CD14-positive monocyte (primary cell): ENCODE results near the gene KRAS. TPM values are rescaled to one million over a fixed set of nuclear protein-coding genes. Genes with fewer than 3 reads are reported as not detected.

ENCODE experiments used
- DNase-seq, 3 donors: peaks; one replicate each; pipeline ENCODE4 v3.0.0-alpha.2; 2011 to 2022
- H2AFZ ChIP-seq: 2 replicates; pipeline ENCODE4 v1.6.0; 2012; ENCODE audit warnings: mild to moderate bottlenecking, low read depth, low read length, inconsistent platforms; ENCODE audit not compliant: insufficient read depth, poor library complexity, severe bottlenecking
- H3K27ac ChIP-seq, 2 donors: 1 replicate in 1 of 2; 2 replicates in 1 of 2; pipeline ENCODE4 v1.5.1; 2012 to 2013; ENCODE audit warnings: low read length in 2 of 2, control low read depth in 1 of 2, inconsistent platforms in 1 of 2, low read depth in 1 of 2, mild to moderate bottlenecking in 1 of 2
- H3K27me3 ChIP-seq, 2 donors: one replicate each; pipeline versions ENCODE4 v1.6.0 to v1.6.1; 2011 to 2013; ENCODE audit warnings: low read length in 2 of 2; ENCODE audit not compliant: control insufficient read depth in 2 of 2, insufficient read depth in 2 of 2
- H3K36me3 ChIP-seq, 2 donors: replicated peaks in 1 of 2; 1 replicate in 1 of 2; 2 replicates in 1 of 2; pipeline versions ENCODE4 v1.5.1 to v1.6.1; 2012 to 2013; ENCODE audit warnings: low read length in 2 of 2, control low read depth in 1 of 2, inconsistent platforms in 1 of 2, mild to moderate bottlenecking in 1 of 2; ENCODE audit not compliant: insufficient read depth in 2 of 2, control insufficient read depth in 1 of 2
- H3K4me1 ChIP-seq, 2 donors: 1 replicate in 1 of 2; 2 replicates in 1 of 2; pipeline versions ENCODE4 v1.5.1 to v1.6.1; 2012 to 2013; ENCODE audit warnings: low read length in 2 of 2, control low read depth in 1 of 2, inconsistent platforms in 1 of 2, mild to moderate bottlenecking in 1 of 2, moderate library complexity in 1 of 2; ENCODE audit not compliant: insufficient read depth in 2 of 2, control insufficient read depth in 1 of 2
- H3K4me2 ChIP-seq: replicated peaks from 2 replicates; pipeline ENCODE3; 2012; ENCODE audit warnings: low read length, moderate library complexity, mild to moderate bottlenecking; ENCODE audit not compliant: poor library complexity, severe bottlenecking; ENCODE audit errors: extremely low read depth
- H3K4me3 ChIP-seq, 3 experiments: fragments of 200-600 bp in 1 of 3; sonication (generic) in 1 of 3; replicated peaks in 1 of 3; 1 replicate in 2 of 3; 2 replicates in 1 of 3; pipeline ENCODE4 v1.5.1; 2011 to 2013; ENCODE audit warnings: low read length in 3 of 3, mild to moderate bottlenecking in 3 of 3, control low read depth in 2 of 3, low read depth in 2 of 3, inconsistent platforms in 1 of 3, moderate library complexity in 1 of 3
- H3K79me2 ChIP-seq: 2 replicates; pipeline ENCODE4 v1.6.0; 2012; ENCODE audit warnings: mild to moderate bottlenecking, control low read depth, inconsistent platforms, low read length, moderate library complexity; ENCODE audit not compliant: insufficient read depth
- H3K9ac ChIP-seq: 2 replicates; pipeline ENCODE4 v1.6.0; 2017; ENCODE audit warnings: low read length, mild to moderate bottlenecking; ENCODE audit not compliant: insufficient read depth, poor library complexity, severe bottlenecking
- H3K9me3 ChIP-seq, 2 donors: replicated peaks in 1 of 2; 1 replicate in 1 of 2; 2 replicates in 1 of 2; pipeline versions ENCODE4 v1.5.1 to v1.6.1; 2012 to 2013; ENCODE audit warnings: low read length in 2 of 2, control low read depth in 1 of 2; ENCODE audit not compliant: control insufficient read depth in 1 of 2, insufficient read depth in 1 of 2
- H4K20me1 ChIP-seq: 2 replicates; pipeline ENCODE4 v1.6.0; 2012; ENCODE audit warnings: mild to moderate bottlenecking, low read length, control low read depth, moderate library complexity; ENCODE audit not compliant: insufficient read depth
- H3K27ac Mint-ChIP-seq, 7 donors: one replicate each; pipeline ENCODE4 v1.8.0; 2020; ENCODE audit warnings: mild to moderate bottlenecking in 7 of 7, mixed read lengths in 7 of 7, moderate library complexity in 6 of 7, inconsistent platforms in 2 of 7
- H3K27me3 Mint-ChIP-seq, 3 donors: one replicate each; pipeline ENCODE4 v1.8.0; 2021 to 2022; ENCODE audit warnings: low read depth in 3 of 3, mild to moderate bottlenecking in 3 of 3, mixed read lengths in 3 of 3, moderate library complexity in 3 of 3, inconsistent platforms in 1 of 3
- H3K36me3 Mint-ChIP-seq, 2 donors: one replicate each; pipeline ENCODE4 v1.8.0; 2020; ENCODE audit warnings: mixed read lengths in 2 of 2, inconsistent platforms in 1 of 2, mild to moderate bottlenecking in 1 of 2
- H3K4me1 Mint-ChIP-seq: one replicate; pipeline ENCODE4 v1.8.0; 2020; ENCODE audit warnings: mild to moderate bottlenecking, mixed read lengths
- H3K4me3 Mint-ChIP-seq, 2 donors: one replicate each; pipeline ENCODE4 v1.8.0; 2020; ENCODE audit warnings: mild to moderate bottlenecking in 2 of 2, mixed read lengths in 2 of 2, moderate library complexity in 1 of 2
- H3K9me3 Mint-ChIP-seq, 7 donors: one replicate each; pipeline ENCODE4 v1.8.0; 2020 to 2022; ENCODE audit warnings: mixed read lengths in 7 of 7, mild to moderate bottlenecking in 6 of 7, moderate library complexity in 6 of 7, inconsistent platforms in 2 of 7
- WGBS: methylation state at CpG from one replicate; pipeline ENCODE4 v1.1.5; 2013; ENCODE audit warnings: missing lambda C conversion rate; ENCODE audit not compliant: insufficient coverage; 5-methylcytosine and 5-hydroxymethylcytosine counted together
- intact Hi-C, 2 donors: fragments of 100-400 bp; cut with micrococcal nuclease; formaldehyde crosslinking; loops; one replicate each; pipeline versions ENCODE4 v1.15.0 to v1.15.1; 2023
- polyA plus RNA-seq, 3 donors: library from polyadenylated mRNA; depleted of rRNA in 1 of 3; unstranded in 2 of 3; stranded (reverse) in 1 of 3; fragments of 300-500 nt in 2 of 3; fragments of >200 nt in 1 of 3; fragmentation: Illumina TruSeq in 2 of 3; gene quantifications; 1 replicate in 2 of 3; 2 replicates in 1 of 3; pipeline ENCODE4 v1.2.3, GENCODE V29; 2012 to 2021
- TF ChIP-seq, protein P1 (sequence below): fragments of 200-600 bp; IDR thresholded peaks from one replicate; pipeline ENCODE4 v1.8.0; 2022; ENCODE audit warnings: antibody characterized with exemption, mild to moderate bottlenecking

Gene KRAS
- polyA plus RNA-seq, 3 donors, result 12.1 to 37.4 (median 33.0) TPM

GRCh38 chr12:25156061-25156460, 94.7 kb downstream of the KRAS start:
- peaks cover 14% of the 10 kb centered on the region for H3K4me1 Mint-ChIP-seq
- no peaks in the 10 kb centered on the region for H4K20me1 ChIP-seq
- no peak overlapping the region for H2AFZ ChIP-seq
- H3K9me3 ChIP-seq, result no peaks in the 10 kb centered on the region
- intact Hi-C loops, result no loop called here
- peak overlapping the region in 6 of 7 donors; percentile 28 to 78 (median 72) for H3K27ac Mint-ChIP-seq
- H3K9me3 Mint-ChIP-seq, result peaks cover 0 to 2% (median 0%) of the 10 kb centered on the region in 7 donors
- no peak overlapping the region for H3K4me3 Mint-ChIP-seq
- H3K79me2 ChIP-seq, result no peaks in the 10 kb centered on the region
- no peak overlapping the region for H3K4me2 ChIP-seq
- WGBS, result 100% methylated on average over 1 of the region's 4 CpGs
- TF ChIP-seq, protein P1, sequence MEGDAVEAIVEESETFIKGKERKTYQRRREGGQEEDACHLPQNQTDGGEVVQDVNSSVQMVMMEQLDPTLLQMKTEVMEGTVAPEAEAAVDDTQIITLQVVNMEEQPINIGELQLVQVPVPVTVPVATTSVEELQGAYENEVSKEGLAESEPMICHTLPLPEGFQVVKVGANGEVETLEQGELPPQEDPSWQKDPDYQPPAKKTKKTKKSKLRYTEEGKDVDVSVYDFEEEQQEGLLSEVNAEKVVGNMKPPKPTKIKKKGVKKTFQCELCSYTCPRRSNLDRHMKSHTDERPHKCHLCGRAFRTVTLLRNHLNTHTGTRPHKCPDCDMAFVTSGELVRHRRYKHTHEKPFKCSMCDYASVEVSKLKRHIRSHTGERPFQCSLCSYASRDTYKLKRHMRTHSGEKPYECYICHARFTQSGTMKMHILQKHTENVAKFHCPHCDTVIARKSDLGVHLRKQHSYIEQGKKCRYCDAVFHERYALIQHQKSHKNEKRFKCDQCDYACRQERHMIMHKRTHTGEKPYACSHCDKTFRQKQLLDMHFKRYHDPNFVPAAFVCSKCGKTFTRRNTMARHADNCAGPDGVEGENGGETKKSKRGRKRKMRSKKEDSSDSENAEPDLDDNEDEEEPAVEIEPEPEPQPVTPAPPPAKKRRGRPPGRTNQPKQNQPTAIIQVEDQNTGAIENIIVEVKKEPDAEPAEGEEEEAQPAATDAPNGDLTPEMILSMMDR, result no peak
- no peak overlapping the region for H3K9ac ChIP-seq
- H3K4me1 ChIP-seq, result peaks cover 13 to 14% of the 10 kb centered on the region in 2 donors
- H3K27ac ChIP-seq, result no peak overlapping the region
- no peaks in the 10 kb centered on the region for H3K36me3 ChIP-seq
- peaks cover 0 to 2% (median 0%) of the 10 kb centered on the region in 3 donors for H3K27me3 Mint-ChIP-seq
- DNase-seq, result peak; percentile 29 to 50 (median 40)
- H3K27me3 ChIP-seq, result no peaks in the 10 kb centered on the region
- no peak overlapping the region for H3K4me3 ChIP-seq
- no peaks in the 10 kb centered on the region for H3K36me3 Mint-ChIP-seq

- no CpG with 5 or more reads among the region's 2 CpGs for WGBS
- Histone ChIP-seq H3K79me2 (no peaks in the 10 kb centered on the region), H3K9ac (no peak overlapping the region), H4K20me1 (no peaks in the 10 kb centered on the region), H3K36me3 (no peaks in the 10 kb centered on the region), H3K27me3 (no peaks in the 10 kb centered on the region), H3K4me2 (no peak overlapping the region), H2AFZ (no peak overlapping the region), H3K9me3 (no peaks in the 10 kb centered on the region), H3K27ac (no peak overlapping the region), H3K4me1 (peaks cover 13 to 14% of the 10 kb centered on the region in 2 donors), H3K4me3 (no peak overlapping the region)
- intact Hi-C loops, result no loop called here
- Mint-ChIP-seq H3K4me3 (no peak overlapping the region), H3K27ac (no peak overlapping the region), H3K27me3 (peaks cover 0 to under 1% (median 0%) of the 10 kb centered on the region in 3 donors), H3K9me3 (peaks cover 0 to 3% (median 0%) of the 10 kb centered on the region in 7 donors), H3K4me1 (peaks cover 14% of the 10 kb centered on the region), H3K36me3 (no peaks in the 10 kb centered on the region)
- TF ChIP-seq, protein P1, result peak; percentile 81
- peak in 2 of 3 donors; percentile 10 to 23 for DNase-seq
Measured at GRCh38 chr12:25155022-25155576, 95.6 kb downstream of the KRAS start.

Other genes with a start within 250 kb of the KRAS start
- not detected for gene DNAI7, start 55.8 kb downstream of the KRAS start, polyA plus RNA-seq
- 10 to 100 TPM in 2 of 3 donors, 1 to 10 TPM in 1; 9.8 to 28.9 (median 16.0) TPM for gene ETFRF1, start 55.7 kb downstream of the KRAS start, polyA plus RNA-seq